ENCODE results near the gene PDE8A.
A peak's percentile ranks its signal among the peaks of the same experiment; 100 is the strongest.

Gene PDE8A

DNA sequence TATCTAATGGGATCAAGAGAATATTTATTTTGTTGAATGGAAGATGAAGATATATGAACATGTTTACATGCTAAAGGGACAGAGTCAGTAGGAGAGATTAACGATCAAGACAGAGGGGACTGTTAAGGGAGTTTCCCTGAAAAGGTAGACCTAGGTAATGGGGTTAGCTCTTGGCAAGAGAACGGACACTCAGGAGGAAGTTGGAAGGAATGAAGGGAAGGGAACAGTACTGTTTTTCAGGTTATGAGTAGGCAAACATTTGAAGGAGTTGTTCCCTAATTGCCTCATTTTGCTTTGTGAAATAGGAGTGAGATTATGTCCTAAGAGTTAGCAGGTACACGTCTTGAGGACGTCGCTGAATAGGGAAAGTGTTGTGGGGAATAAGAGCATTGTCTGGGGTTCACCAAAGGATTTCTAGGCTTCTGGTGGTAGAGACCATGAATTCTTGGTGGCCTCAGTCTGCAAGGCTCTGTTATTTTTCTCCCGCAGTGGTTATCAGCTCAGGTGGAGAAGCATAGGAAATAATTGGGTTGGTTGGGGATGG, 41.3 kb downstream of the PDE8A start:
- H3K9me3 Mint-ChIP-seq: no peaks in the 10 kb centered on the region
- no peaks in the 10 kb centered on the region for H3K27me3 Mint-ChIP-seq
- H3K4me3 Mint-ChIP-seq: no peak overlapping the region
- no peak for DNase-seq
- no peak for ATAC-seq
- H3K4me1 Mint-ChIP-seq: peaks cover 52% of the 10 kb centered on the region
- peak overlapping the region; percentile 15 for H3K27ac Mint-ChIP-seq
- no peaks in the 10 kb centered on the region for H3K36me3 Mint-ChIP-seq (ENCODE audit: low read depth)

DNA sequence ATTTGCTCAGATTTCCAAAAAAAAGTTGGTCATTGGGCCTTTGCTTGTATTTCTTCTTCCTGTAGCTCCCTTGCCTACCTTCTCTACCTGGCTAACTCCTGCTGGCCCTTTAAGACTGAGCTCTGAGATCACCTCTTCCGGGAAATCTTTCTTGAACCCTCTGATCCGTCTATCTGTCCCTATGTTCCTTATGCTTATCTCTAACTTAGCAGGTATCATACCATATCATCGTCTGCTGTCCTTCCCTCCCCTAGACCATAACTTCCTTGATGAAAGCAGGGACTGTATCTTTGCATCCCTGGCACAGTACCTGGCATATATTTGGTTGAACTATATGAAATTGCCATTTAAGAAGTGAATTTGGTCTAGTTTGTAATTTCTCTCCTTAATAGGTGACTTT, 42.3 kb downstream of the PDE8A start:
- Mint-ChIP-seq H3K4me1 (peaks cover 53% of the 10 kb centered on the region), H3K27ac (no peak overlapping the region), H3K9me3 (no peaks in the 10 kb centered on the region)

DNA sequence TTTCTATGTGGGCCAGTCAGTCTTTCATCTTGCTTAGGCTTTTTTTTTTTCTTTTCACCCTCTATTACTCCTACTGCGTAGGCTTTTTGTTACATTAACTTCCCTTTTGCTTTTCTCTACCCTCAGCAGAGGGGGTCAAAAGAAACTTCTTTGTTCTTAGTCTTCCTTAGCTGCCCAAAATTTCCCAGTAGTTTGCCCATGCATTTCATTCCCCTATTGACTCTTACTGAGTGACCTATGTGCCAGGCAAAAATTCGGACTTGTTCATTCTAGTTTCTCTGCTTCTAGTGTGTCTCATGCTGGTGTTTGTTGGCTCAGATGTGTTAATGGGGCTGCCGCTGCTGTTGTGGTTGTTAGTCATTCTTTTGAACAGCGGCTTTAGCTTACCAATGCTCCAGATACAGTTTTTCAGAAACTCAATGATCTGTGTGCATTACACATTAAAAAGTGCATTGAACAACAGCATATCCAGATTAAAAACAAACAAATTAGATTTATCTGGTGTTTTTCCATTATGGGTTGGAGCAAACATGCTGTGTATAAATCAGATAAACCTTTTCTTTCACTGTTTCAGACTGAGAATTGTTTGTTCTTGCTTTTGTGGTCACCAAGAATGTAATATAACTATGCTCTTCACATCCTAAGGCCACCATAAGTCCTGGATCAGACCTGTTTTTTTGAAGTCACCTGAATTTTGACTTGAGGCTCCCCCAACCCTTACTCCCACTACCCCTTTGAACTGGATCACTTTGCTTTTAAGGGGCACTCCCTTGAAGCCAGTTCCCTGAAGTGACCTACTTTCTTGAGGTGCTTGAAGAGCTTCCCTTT, 43.1 kb downstream of the PDE8A start:
- DNase-seq (no peak), ATAC-seq (peak; percentile 79)
- no peaks in the 10 kb centered on the region for H3K36me3 Mint-ChIP-seq (ENCODE audit: low read depth)
- H3K4me3 Mint-ChIP-seq: no peak overlapping the region
- peak overlapping the region; percentile 15 for H3K27ac Mint-ChIP-seq
- no peaks in the 10 kb centered on the region for H3K27me3 Mint-ChIP-seq
- H3K9me3 Mint-ChIP-seq: no peaks in the 10 kb centered on the region
- peaks cover 57% of the 10 kb centered on the region for H3K4me1 Mint-ChIP-seq

More for the DNA sequence above, 42.3 kb downstream of the PDE8A start:
- Mint-ChIP-seq H3K4me3 (no peak overlapping the region), H3K27me3 (no peaks in the 10 kb centered on the region), H3K36me3 (ENCODE audit: low read depth) (no peaks in the 10 kb centered on the region)
- no peak for ATAC-seq
- no peak for DNase-seq

DNA sequence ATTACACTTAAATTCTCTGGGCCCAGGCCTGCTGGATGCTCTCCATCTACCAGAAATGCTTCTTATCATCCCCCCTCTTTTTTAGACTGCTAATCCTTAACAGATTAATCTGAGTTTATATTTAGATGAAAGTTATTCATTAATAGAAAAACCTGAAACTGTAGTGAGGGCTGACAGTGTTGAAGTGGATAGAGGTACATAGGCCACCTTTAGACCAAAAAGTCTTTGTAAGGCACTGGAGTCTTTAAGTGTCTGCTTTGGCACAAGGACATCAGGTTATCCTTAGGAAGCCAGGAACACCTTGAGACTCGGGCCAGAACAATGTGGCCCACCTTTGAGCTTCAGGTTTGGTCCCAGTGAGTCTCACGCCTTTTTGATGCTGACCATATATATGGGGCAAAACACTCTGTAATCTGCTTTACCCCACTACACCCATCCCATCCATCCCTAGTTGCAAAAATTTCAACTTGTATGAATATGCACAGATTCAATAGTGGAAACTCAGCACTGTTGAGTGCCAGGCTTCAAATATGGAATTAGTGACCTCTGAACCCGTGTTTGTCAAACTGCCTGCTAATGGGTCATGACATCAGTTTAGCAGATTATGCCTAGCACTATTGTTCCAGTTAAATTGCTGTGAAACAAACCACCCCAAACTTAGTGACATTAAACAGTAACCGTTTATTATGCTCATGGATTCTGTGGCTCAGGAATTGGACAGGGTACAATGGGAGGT, 44.0 kb downstream of the PDE8A start:
- no peak overlapping the region for H3K4me3 Mint-ChIP-seq
- H3K36me3 Mint-ChIP-seq (ENCODE audit: low read depth): no peaks in the 10 kb centered on the region
- no peak for ATAC-seq

DNA sequence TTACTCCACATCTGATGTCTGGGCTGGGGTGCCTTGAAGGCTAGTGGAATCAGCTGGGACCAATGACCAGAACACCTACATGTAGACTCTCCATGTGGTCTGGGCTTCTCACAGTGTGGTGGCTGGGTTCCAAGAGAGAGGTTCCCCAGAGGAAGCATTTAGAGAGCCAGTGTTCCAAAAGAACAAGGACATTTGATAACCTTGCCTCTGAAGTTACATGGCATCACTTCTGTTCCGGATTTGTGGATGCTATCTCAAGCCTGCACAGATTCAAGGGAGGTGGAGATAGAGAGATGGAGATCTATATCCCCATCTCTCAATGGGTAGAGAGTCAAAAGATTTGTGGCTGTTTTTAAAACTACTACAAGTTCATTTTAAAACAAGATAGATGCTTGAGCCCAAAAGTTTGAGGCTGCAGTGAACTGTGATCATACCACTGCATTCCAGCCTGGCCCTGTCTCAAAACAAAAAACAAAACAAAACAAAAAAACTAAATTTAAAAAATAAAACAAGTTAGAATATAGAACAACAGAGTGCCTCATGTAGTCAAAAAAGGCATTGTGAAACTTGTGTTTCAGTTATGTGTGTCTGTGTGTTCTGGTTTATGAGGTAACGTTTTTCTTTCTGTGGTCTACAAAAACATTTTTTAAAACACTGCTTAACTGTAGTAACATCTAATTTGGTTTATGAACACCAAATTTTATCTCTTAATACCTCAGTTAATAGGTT, 44.8 kb downstream of the PDE8A start:
- H3K27ac Mint-ChIP-seq: no peak overlapping the region

More for the DNA sequence above, 44.0 kb downstream of the PDE8A start:
- DNase-seq: no peak
- Mint-ChIP-seq H3K4me1 (peaks cover 62% of the 10 kb centered on the region), H3K9me3 (no peaks in the 10 kb centered on the region), H3K27ac (no peak overlapping the region), H3K27me3 (no peaks in the 10 kb centered on the region)

GRCh38 chr15:85027033-85027380, 45.4 kb downstream of the PDE8A start:
- DNase-seq: no peak
- Mint-ChIP-seq H3K27ac (no peak overlapping the region), H3K4me1 (peaks cover 72% of the 10 kb centered on the region), H3K9me3 (no peaks in the 10 kb centered on the region), H3K4me3 (no peak overlapping the region), H3K36me3 (ENCODE audit: low read depth) (no peaks in the 10 kb centered on the region), H3K27me3 (no peaks in the 10 kb centered on the region)
- no peak for ATAC-seq

More for the DNA sequence above, 44.8 kb downstream of the PDE8A start:
- H3K27me3 Mint-ChIP-seq: no peaks in the 10 kb centered on the region
- H3K4me1 Mint-ChIP-seq: peaks cover 67% of the 10 kb centered on the region
- ATAC-seq: no peak
- no peaks in the 10 kb centered on the region for H3K36me3 Mint-ChIP-seq (ENCODE audit: low read depth)
- DNase-seq: no peak
- no peaks in the 10 kb centered on the region for H3K9me3 Mint-ChIP-seq
- H3K4me3 Mint-ChIP-seq: no peak overlapping the region

DNA sequence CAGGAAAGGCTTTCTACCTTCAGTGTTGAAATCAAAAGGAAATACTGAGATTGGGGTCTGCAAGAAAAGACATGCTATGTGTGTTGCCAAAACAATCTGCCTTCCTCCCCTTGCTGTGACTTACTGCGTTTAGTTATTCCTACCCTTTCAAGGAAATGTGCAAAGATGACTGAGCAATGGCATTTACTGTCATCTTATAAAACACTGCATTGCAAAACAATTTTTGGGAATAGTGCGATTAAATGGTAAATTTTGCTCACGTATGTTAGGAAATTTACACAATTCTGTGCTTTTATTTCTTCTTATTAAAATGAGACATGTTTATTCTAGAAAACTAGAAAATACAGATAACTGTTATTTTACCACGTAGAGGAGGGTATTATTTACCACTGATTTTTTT, 45.8 kb downstream of the PDE8A start:
- H3K4me1 Mint-ChIP-seq: peaks cover 74% of the 10 kb centered on the region
- no peaks in the 10 kb centered on the region for H3K27me3 Mint-ChIP-seq
- no peaks in the 10 kb centered on the region for H3K9me3 Mint-ChIP-seq
- H3K27ac Mint-ChIP-seq: no peak overlapping the region
- no peak for ATAC-seq
- no peak overlapping the region for H3K4me3 Mint-ChIP-seq
- no peaks in the 10 kb centered on the region for H3K36me3 Mint-ChIP-seq (ENCODE audit: low read depth)
- no peak for DNase-seq

GRCh38 chr15:85028416-85028815, 46.8 kb downstream of the PDE8A start:
- H3K27ac Mint-ChIP-seq: no peak overlapping the region
- no peaks in the 10 kb centered on the region for H3K9me3 Mint-ChIP-seq
- H3K4me3 Mint-ChIP-seq: no peak overlapping the region
- ATAC-seq (no peak), DNase-seq (no peak)
- H3K27me3 Mint-ChIP-seq: no peaks in the 10 kb centered on the region
- no peaks in the 10 kb centered on the region for H3K36me3 Mint-ChIP-seq (ENCODE audit: low read depth)
- peaks cover 66% of the 10 kb centered on the region for H3K4me1 Mint-ChIP-seq

- no peak for ATAC-seq
- no peaks in the 10 kb centered on the region for H3K9me3 Mint-ChIP-seq
- H3K4me1 Mint-ChIP-seq: peaks cover 61% of the 10 kb centered on the region
- H3K4me3 Mint-ChIP-seq: no peak overlapping the region
- no peaks in the 10 kb centered on the region for H3K36me3 Mint-ChIP-seq (ENCODE audit: low read depth)
- no peak overlapping the region for H3K27ac Mint-ChIP-seq
- DNase-seq: no peak
- H3K27me3 Mint-ChIP-seq: no peaks in the 10 kb centered on the region
Observed at GRCh38 chr15:85029221-85029620, 47.6 kb downstream of the PDE8A start.

- Mint-ChIP-seq H3K36me3 (ENCODE audit: low read depth) (no peaks in the 10 kb centered on the region), H3K4me3 (peak overlapping the region; percentile 21), H3K27ac (peak overlapping the region; percentile 30), H3K27me3 (no peaks in the 10 kb centered on the region), H3K9me3 (no peaks in the 10 kb centered on the region), H3K4me1 (peaks cover 54% of the 10 kb centered on the region)
- DNase-seq (no peak), ATAC-seq (peak; percentile 77)
Observed at GRCh38 chr15:85030301-85030929, 48.8 kb downstream of the PDE8A start.

DNA sequence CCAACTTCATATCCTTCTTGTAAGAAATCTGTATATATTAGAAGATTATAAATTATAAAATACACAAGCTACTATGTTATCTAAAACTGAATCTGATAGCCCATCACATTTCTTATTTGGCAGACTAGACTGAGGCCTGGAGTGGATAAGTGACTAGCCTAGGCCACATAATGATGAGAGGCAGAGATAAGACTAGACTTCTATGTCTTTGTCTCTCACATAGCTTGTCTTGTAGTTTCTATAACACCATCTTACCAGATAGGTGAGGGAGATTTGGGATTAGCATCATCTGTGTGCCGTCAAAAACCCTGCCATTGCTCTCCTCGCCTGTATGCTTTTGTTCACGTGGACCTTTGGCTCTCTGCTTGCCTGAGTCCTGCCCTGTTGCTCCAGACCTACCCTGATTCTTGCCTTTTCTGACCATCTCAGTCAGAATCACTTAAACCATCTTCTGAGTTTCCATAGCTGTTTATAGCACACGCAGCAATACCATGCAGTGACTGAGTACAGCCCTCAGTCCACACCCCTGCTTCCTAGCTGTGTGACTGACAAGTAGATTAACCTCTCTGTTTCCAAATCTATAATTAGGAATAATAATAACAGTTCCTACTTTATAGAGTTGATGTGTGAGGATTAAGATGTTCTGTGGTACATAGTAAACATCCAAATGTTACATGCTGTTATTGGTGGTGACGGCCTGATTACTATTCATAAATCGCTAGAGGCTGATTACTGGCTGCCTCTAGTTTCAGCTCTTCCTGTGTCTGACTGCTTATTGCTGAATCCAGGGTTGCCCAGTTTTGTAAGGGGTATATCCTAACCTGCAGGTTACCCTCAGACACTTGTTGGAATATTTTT, 49.7 kb downstream of the PDE8A start:
- DNase-seq (no peak), ATAC-seq (no peak)
- no peaks in the 10 kb centered on the region for H3K36me3 Mint-ChIP-seq (ENCODE audit: low read depth)
- peaks cover 52% of the 10 kb centered on the region for H3K4me1 Mint-ChIP-seq
- H3K27ac Mint-ChIP-seq: no peak overlapping the region
- no peak overlapping the region for H3K4me3 Mint-ChIP-seq
- H3K27me3 Mint-ChIP-seq: no peaks in the 10 kb centered on the region
- no peaks in the 10 kb centered on the region for H3K9me3 Mint-ChIP-seq

DNA sequence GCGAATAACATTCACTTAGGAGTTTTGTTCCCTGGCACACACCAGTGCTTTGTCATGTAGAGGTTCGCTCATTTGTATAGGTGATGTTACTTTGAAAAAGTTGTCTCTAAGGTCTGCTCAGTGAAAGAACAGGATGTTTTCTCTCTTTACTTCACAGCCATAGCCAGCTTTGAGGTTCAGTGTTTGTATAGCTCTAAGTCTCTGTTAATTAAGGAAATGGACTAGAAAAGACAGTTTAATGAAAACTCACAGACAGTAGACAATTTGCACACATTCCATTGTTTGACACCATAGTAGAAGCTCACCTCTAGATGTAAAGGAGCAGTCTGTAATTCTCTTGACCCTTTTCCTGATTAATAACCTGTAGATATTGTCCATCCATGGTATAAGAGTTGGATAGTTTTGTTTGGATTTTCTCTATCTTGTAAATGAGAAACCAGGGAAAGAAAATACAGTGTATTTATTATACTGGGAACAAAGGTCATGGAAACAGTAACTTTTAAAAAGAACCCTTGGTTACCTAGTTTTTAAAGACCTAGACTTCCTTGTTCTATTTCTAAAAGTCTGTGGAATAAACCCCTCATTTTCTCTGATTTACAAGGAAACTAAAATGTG, 50.4 kb downstream of the PDE8A start:
- no peaks in the 10 kb centered on the region for H3K9me3 Mint-ChIP-seq
- DNase-seq (no peak), ATAC-seq (no peak)
- H3K27ac Mint-ChIP-seq: peak overlapping the region; percentile 3
- peaks cover 52% of the 10 kb centered on the region for H3K4me1 Mint-ChIP-seq
- no peaks in the 10 kb centered on the region for H3K36me3 Mint-ChIP-seq (ENCODE audit: low read depth)
- H3K4me3 Mint-ChIP-seq: no peak overlapping the region
- H3K27me3 Mint-ChIP-seq: no peaks in the 10 kb centered on the region

- Mint-ChIP-seq H3K27ac (no peak overlapping the region), H3K27me3 (no peaks in the 10 kb centered on the region), H3K36me3 (ENCODE audit: low read depth) (no peaks in the 10 kb centered on the region), H3K4me3 (no peak overlapping the region), H3K9me3 (no peaks in the 10 kb centered on the region), H3K4me1 (peaks cover 51% of the 10 kb centered on the region)
- no peak for DNase-seq
- no peak for ATAC-seq
Observed at GRCh38 chr15:85033148-85033547, 51.5 kb downstream of the PDE8A start.

Measured in activated naive CD8-positive, alpha-beta T cell treated with anti-CD3 and anti-CD28 coated beads, Interleukin-2, amount 50 U/mL, for 24 hours (primary cell).